H1 (cell line): ENCODE data around the gene FERMT1. TPM values are rescaled to one million over a fixed set of nuclear protein-coding genes. Genes with fewer than 3 reads are reported as not detected.
A peak's percentile ranks its signal among the peaks of the same experiment; 100 is the strongest.

Source experiments
- CTCF ChIA-PET: fragments of 300-600 bp; sonication (Branson Sonifier 250); formaldehyde crosslinking; loops from one replicate; lab custom pipeline; 2021; ENCODE audit not compliant: partially characterized antibody; lab: Charles Lee
- POLR2A ChIA-PET: fragments of 300-600 bp; sonication (Branson Sonifier 250); formaldehyde crosslinking; loops from one replicate; lab custom pipeline; 2021; ENCODE audit warnings: inconsistent platforms; ENCODE audit not compliant: partially characterized antibody; lab: Charles Lee
- DNase-seq, 2 experiments: peaks; one replicate each; pipeline versions ENCODE4 v3.0.0 to v3.0.0-alpha.2; 2010 to 2022; ENCODE audit warnings: low spot score in 2 of 2, low read depth in 1 of 2, mixed read lengths in 1 of 2
- FAIRE-seq: peaks from 2 replicates; lab custom pipeline; 2011; peaks lifted over from hg19 to GRCh38; lab: Jason Lieb, UNC
- H2AFZ ChIP-seq: 2 replicates; pipeline ENCODE4 v1.8.1; 2012; ENCODE audit warnings: low read length, inconsistent platforms
- H2AK5ac ChIP-seq: 2 replicates; pipeline ENCODE4 v1.6.1; 2013; ENCODE audit warnings: low read depth, low read length
- H2BK120ac ChIP-seq: replicated peaks from 2 replicates; pipeline ENCODE3; 2013; ENCODE audit warnings: low read depth, low read length, inconsistent platforms
- H2BK12ac ChIP-seq: 2 replicates; pipeline ENCODE4 v1.6.1; 2013; ENCODE audit warnings: low read depth, low read length
- H2BK15ac ChIP-seq: 2 replicates; pipeline ENCODE4 v1.6.1; 2013; ENCODE audit warnings: low read length
- H2BK20ac ChIP-seq: 2 replicates; pipeline ENCODE4 v1.6.1; 2013; ENCODE audit warnings: low read length
- H2BK5ac ChIP-seq: 2 replicates; pipeline ENCODE4 v1.6.1; 2013; ENCODE audit warnings: low read depth, low read length
- H3K14ac ChIP-seq: 2 replicates; pipeline ENCODE4 v1.6.1; 2013; ENCODE audit warnings: inconsistent platforms; ENCODE audit not compliant: insufficient read length
- H3K18ac ChIP-seq: 2 replicates; pipeline ENCODE4 v1.6.1; 2013; ENCODE audit warnings: low read length; ENCODE audit errors: extremely low read depth
- H3K23ac ChIP-seq: 2 replicates; pipeline ENCODE4 v1.6.1; 2013; ENCODE audit warnings: inconsistent platforms; ENCODE audit not compliant: insufficient read length
- H3K23me2 ChIP-seq: 2 replicates; pipeline ENCODE4 v1.6.1; 2013; ENCODE audit warnings: low read depth, low read length
- H3K27ac ChIP-seq: 2 replicates; pipeline ENCODE4 v1.6.1; 2011; ENCODE audit warnings: low read depth, low read length, inconsistent platforms
- H3K27me3 ChIP-seq, 4 experiments: replicated peaks in 1 of 4; 1 replicate in 1 of 4; 2 replicates in 3 of 4; pipeline versions ENCODE4 v1.6.1 to v1.8.1; 2011 to 2013; ENCODE audit warnings: low read length in 3 of 4, mild to moderate bottlenecking in 3 of 4, inconsistent platforms in 2 of 4, mixed read lengths in 2 of 4, moderate library complexity in 1 of 4; ENCODE audit not compliant: control insufficient read depth in 3 of 4, insufficient read depth in 3 of 4; ENCODE audit errors: extremely low read depth in 1 of 4
- H3K36me3 ChIP-seq, 4 experiments: 2 replicates each; pipeline versions ENCODE4 v1.6.1 to v1.8.1; 2011 to 2013; ENCODE audit warnings: mild to moderate bottlenecking in 4 of 4, low read length in 3 of 4, moderate library complexity in 2 of 4, control low read depth in 1 of 4, inconsistent platforms in 1 of 4; ENCODE audit not compliant: insufficient read depth in 4 of 4, control insufficient read depth in 2 of 4
- H3K4ac ChIP-seq: replicated peaks from 2 replicates; pipeline ENCODE3; 2013; ENCODE audit warnings: low read length, low read depth, mixed read lengths, inconsistent platforms; ENCODE audit not compliant: insufficient read length
- H3K4me1 ChIP-seq, 4 experiments: replicated peaks in 1 of 4; 1 replicate in 1 of 4; 2 replicates in 3 of 4; pipeline versions ENCODE4 v1.6.1 to v1.8.1; 2011 to 2013; ENCODE audit warnings: low read length in 3 of 4, inconsistent platforms in 2 of 4, mixed read lengths in 1 of 4; ENCODE audit not compliant: insufficient read depth in 4 of 4, control insufficient read depth in 3 of 4
- H3K4me2 ChIP-seq, 2 experiments: 2 replicates each; pipeline versions ENCODE4 v1.6.1 to v1.8.1; 2011 to 2013; ENCODE audit warnings: low read depth in 2 of 2, low read length in 2 of 2, control low read depth in 1 of 2, inconsistent platforms in 1 of 2, mild to moderate bottlenecking in 1 of 2; ENCODE audit not compliant: insufficient read depth in 1 of 2
- H3K4me3 ChIP-seq, 4 experiments: fragments of 200-600, 300-600 bp in 1 of 4; sonication (generic), shearing (Covaris generic), sonication (Bioruptor Twin) in 1 of 4; 2 replicates each; pipeline versions ENCODE4 v1.5.1 to v1.8.1; 2011 to 2016; ENCODE audit warnings: low read length in 4 of 4, low read depth in 3 of 4, control low read depth in 2 of 4, inconsistent platforms in 2 of 4, mild to moderate bottlenecking in 2 of 4, mixed read lengths in 1 of 4, moderate library complexity in 1 of 4; ENCODE audit not compliant: insufficient read depth in 2 of 4; ENCODE audit errors: extremely low read depth in 1 of 4
- H3K56ac ChIP-seq: replicated peaks from 2 replicates; pipeline ENCODE3; 2013; ENCODE audit warnings: low read depth, mild to moderate bottlenecking, mixed read lengths, low read length, inconsistent platforms; ENCODE audit not compliant: insufficient read length
- H3K79me1 ChIP-seq: 2 replicates; pipeline ENCODE4 v1.6.1; 2013; ENCODE audit warnings: low read depth, low read length, control low read depth
- H3K79me2 ChIP-seq, 2 experiments: 2 replicates each; pipeline versions ENCODE4 v1.6.1 to v1.8.1; 2012 to 2013; ENCODE audit warnings: low read length in 2 of 2, mild to moderate bottlenecking in 2 of 2, inconsistent platforms in 1 of 2; ENCODE audit not compliant: insufficient read depth in 2 of 2, control insufficient read depth in 1 of 2
- H3K9ac ChIP-seq, 4 experiments: replicated peaks in 1 of 4; 1 replicate in 1 of 4; 2 replicates in 3 of 4; pipeline versions ENCODE4 v1.6.1 to v1.8.1; 2011 to 2013; ENCODE audit warnings: low read depth in 3 of 4, low read length in 3 of 4, control low read depth in 2 of 4, mild to moderate bottlenecking in 2 of 4, moderate library complexity in 2 of 4, inconsistent platforms in 1 of 4; ENCODE audit errors: extremely low read depth in 1 of 4
- H3K9me3 ChIP-seq, 2 experiments: 2 replicates each; pipeline versions ENCODE4 v1.6.1 to v1.8.1; 2012 to 2013; ENCODE audit warnings: mild to moderate bottlenecking in 2 of 2, moderate library complexity in 2 of 2, control low read depth in 1 of 2, inconsistent platforms in 1 of 2, low read depth in 1 of 2, low read length in 1 of 2, mixed read lengths in 1 of 2; ENCODE audit not compliant: insufficient read depth in 2 of 2
- H4K20me1 ChIP-seq, 2 experiments: replicated peaks in 1 of 2; 2 replicates each; pipeline versions ENCODE3 to v1.8.1; 2011 to 2013; ENCODE audit warnings: inconsistent platforms in 2 of 2, low read length in 2 of 2, mild to moderate bottlenecking in 1 of 2; ENCODE audit not compliant: insufficient read depth in 2 of 2, control insufficient read depth in 1 of 2
- H4K5ac ChIP-seq: 2 replicates; pipeline ENCODE4 v1.6.1; 2013; ENCODE audit warnings: low read length, low read depth, mixed read lengths, inconsistent platforms; ENCODE audit not compliant: insufficient read length
- H4K8ac ChIP-seq: 2 replicates; pipeline ENCODE4 v1.8.0; 2013; ENCODE audit warnings: mild to moderate bottlenecking, moderate library complexity, low read length, inconsistent platforms; ENCODE audit not compliant: insufficient read depth; ENCODE audit errors: extremely low read depth
- H4K91ac ChIP-seq: replicated peaks from 2 replicates; pipeline ENCODE3; 2013; ENCODE audit warnings: low read length, mixed read lengths, inconsistent platforms; ENCODE audit not compliant: insufficient read length
- ASH2L ChIP-seq: fragments of 200-600, 300-600 bp; sonication (generic); IDR thresholded peaks from one replicate; pipeline ENCODE4 v1.7.1; 2017; ENCODE audit warnings: low read length
- CTBP2 ChIP-seq: IDR thresholded peaks from 2 replicates; pipeline ENCODE4 v1.7.0; 2011; ENCODE audit warnings: borderline replicate concordance, mild to moderate bottlenecking, moderate library complexity, mixed read lengths, low read length; ENCODE audit not compliant: insufficient read depth, insufficient read length
- EGR1 ChIP-seq: IDR thresholded peaks from 2 replicates; pipeline ENCODE4 v1.6.1; 2011; ENCODE audit warnings: low read depth, low read length, borderline replicate concordance
- EZH2 ChIP-seq: fragments of 200-600 bp; sonication (generic); IDR thresholded peaks from 2 replicates; pipeline ENCODE4 v1.7.1; 2012; ENCODE audit warnings: low read depth, mild to moderate bottlenecking, moderate library complexity, low read length, inconsistent platforms; ENCODE audit not compliant: severe bottlenecking
- JUND ChIP-seq: IDR thresholded peaks from 2 replicates; pipeline ENCODE4 v1.6.1; 2011; ENCODE audit warnings: mild to moderate bottlenecking, improper control_type of control experiment, low read length
- MAX ChIP-seq: IDR thresholded peaks from 2 replicates; pipeline ENCODE4 v1.6.1; 2012; ENCODE audit warnings: inconsistent platforms
- PHF8 ChIP-seq: fragments of 200-600 bp; sonication (generic); conservative IDR thresholded peaks from 2 replicates; pipeline ENCODE4 v1.7.1; 2012; ENCODE audit warnings: low read depth, mild to moderate bottlenecking, inconsistent platforms, low read length, moderate library complexity
- RAD21 ChIP-seq, 2 experiments: IDR thresholded peaks in 1 of 2; conservative IDR thresholded peaks in 1 of 2; 2 replicates each; pipeline ENCODE4 v1.6.1; 2011; ENCODE audit warnings: low read depth in 2 of 2, low read length in 2 of 2, improper control_type of control experiment in 1 of 2, inconsistent platforms in 1 of 2, mild to moderate bottlenecking in 1 of 2, moderate library complexity in 1 of 2
- TBP ChIP-seq: IDR thresholded peaks from 2 replicates; pipeline ENCODE4 v1.6.1; 2011; ENCODE audit warnings: low read depth, low read length, improper control_type of control experiment
- TEAD4 ChIP-seq: IDR thresholded peaks from 2 replicates; pipeline ENCODE4 v1.6.1; 2012; ENCODE audit warnings: low read depth, low read length, inconsistent platforms, mixed read lengths
- WGBS, 2 experiments: shearing (Covaris generic) in 1 of 2; methylation state at CpG; one replicate each; pipeline versions ENCODE4 v1.1.6 to v1.1.7; 2013 to 2015; ENCODE audit warnings: low lambda C conversion rate in 2 of 2, mixed read lengths in 2 of 2, inconsistent platforms in 1 of 2, low coverage in 1 of 2, missing lambda C conversion rate in 1 of 2; ENCODE audit not compliant: insufficient replicate concordance in 2 of 2, insufficient coverage in 1 of 2, insufficient read length in 1 of 2; ENCODE audit errors: extremely low coverage in 1 of 2, missing lambda C conversion rate in 1 of 2; 5-methylcytosine and 5-hydroxymethylcytosine counted together
- polyA plus RNA-seq, 7 experiments: library from polyadenylated mRNA; depleted of rRNA in 3 of 7; stranded (reverse) in 5 of 7; unstranded in 2 of 7; fragments of >200 nt in 5 of 7; fragments of 200-250 nt in 2 of 7; gene quantifications; 1 replicate in 5 of 7; 2 replicates in 1 of 7; 4 replicates in 1 of 7; pipeline versions ENCODE4 v1.2.1 to v1.2.3, GENCODE V29; 2011 to 2013; ENCODE audit warnings: missing spikeins in 2 of 7, mixed read lengths in 2 of 7
- total RNA-seq: library from RNA; stranded (reverse); fragmentation: NEBNext Ultra II Directional; extraction: Animal tissue kit (Norgen Biotek cat#: 25700); gene quantifications from 2 replicates; pipeline ENCODE4 v1.2.1, GENCODE V29; 2021

FERMT1 gene
- total and polyA plus RNA-seq, 2 of the 8 experiments (the other 6 are each of a cell fraction or from before 2014, with no cell fraction given): 4.2 to 17.8 TPM

GRCh38 chr20:6053776-6054688 is 68.8 kb downstream of the FERMT1 start, which contains the start of gene LRRN4:
TSS of gene LRRN4 (minus strand) at chr20:6054060. CDS start at chr20:6052799, 1,261 bp downstream.
- Histone ChIP-seq H3K36me3 (no peaks in the 10 kb centered on the region), H3K14ac (no peak within 1 kb of the TSS), H3K9ac (peak within 1 kb of the TSS in 1 of 4 experiments; percentile 26; a peak in 1 of 7 replicates), H3K18ac (no peak within 1 kb of the TSS), H4K8ac (no peak within 1 kb of the TSS), H3K4me2 (peak within 1 kb of the TSS; percentile 65 to 95), H2BK12ac (peak within 1 kb of the TSS; percentile 41; the same call in 1 of the 2 replicates), H4K20me1 (no peaks in the 10 kb centered on the region), H3K9me3 (no peaks in the 10 kb centered on the region), H3K79me1 (no peaks in the 10 kb centered on the region), H4K91ac (no peak within 1 kb of the TSS), H2BK20ac (no peak within 1 kb of the TSS), H3K56ac (no peak within 1 kb of the TSS), H2AK5ac (no peak within 1 kb of the TSS), H2AFZ (0 out of 2 replicates have a peak within 1 kb of the TSS, but pooled peaks have one; percentile 68), H3K4me3 (peak within 1 kb of the TSS in 1 of 4 experiments; percentile 65; a peak in 4 of 8 replicates), H2BK5ac (no peak within 1 kb of the TSS), H4K5ac (no peak within 1 kb of the TSS), H2BK120ac (no peak within 1 kb of the TSS), H3K23ac (no peak within 1 kb of the TSS), H3K27me3 (peaks cover 31 to 51% (median 42%) of the 10 kb centered on the region in 4 experiments), H3K4me1 (peaks cover 0 to 15% (median 5%) of the 10 kb centered on the region in 4 experiments; a peak in 5 of 7 replicates), H3K4ac (no peak within 1 kb of the TSS), H2BK15ac (no peak within 1 kb of the TSS; the same call in 1 of the 2 replicates), H3K27ac (no peak within 1 kb of the TSS), H3K79me2 (no peaks in the 10 kb centered on the region), H3K23me2 (peaks cover 8% of the 10 kb centered on the region; the same call in 1 of the 2 replicates)
- POLR2A ChIA-PET: interaction anchor here (0.9 to 1.6 kb wide), 3 partner anchors 22 to 103 kb away, joined by 3 to 6 read pairs (median 3); no protein-coding TSS in a partner anchor
- CTCF ChIA-PET: interaction anchor here (1.0 kb wide), 2 partner anchors 11 to 526 kb away, joined by 3 to 5 read pairs; no protein-coding TSS in a partner anchor
- WGBS, 2 experiments: 51% methylated on average over 13 of the region's 13 CpGs; no CpG with 5 or more reads in 1 of the 2 experiments
- DNase-seq (peak in 1 of 2 experiments; percentile 57), FAIRE-seq (no peak)
- TF ChIP-seq MAX (no peak), RAD21 (IDR thresholded peaks at IDR 0.05 in 1 of 2, conservative IDR thresholded peaks at IDR 0.05 in 1 of 2; ENCODE audit: low read depth in 2 of 2, low read length in 2 of 2) (peak in 1 of 2 experiments; percentile 4; a peak in 1 of 4 replicates), TEAD4 (no peak), EZH2 (no peak), TBP (no peak), PHF8 (no peak), ASH2L (peak; percentile 34), CTBP2 (peak; percentile 53), EGR1 (no peak), JUND (peak; percentile 26; the same call in 1 of the 2 replicates)
